Measurements from ENCODE around the gene LRCH3.
"Not testable (repeated sequence)": the region's sequence is repeated elsewhere in the genome, so short reads cannot be mapped to it uniquely, and the experiment has no call there.

GRCh38 chr3:197887430-197888053, 96.5 kb downstream of the LRCH3 start:
- TF ChIP-seq CTCF, POLR2A (IDR thresholded peaks at IDR 0.05): not testable (repeated sequence)

All from vagina (tissue), 2 donors.